ENCODE results near the gene STEAP4.

Gene STEAP4

DNA sequence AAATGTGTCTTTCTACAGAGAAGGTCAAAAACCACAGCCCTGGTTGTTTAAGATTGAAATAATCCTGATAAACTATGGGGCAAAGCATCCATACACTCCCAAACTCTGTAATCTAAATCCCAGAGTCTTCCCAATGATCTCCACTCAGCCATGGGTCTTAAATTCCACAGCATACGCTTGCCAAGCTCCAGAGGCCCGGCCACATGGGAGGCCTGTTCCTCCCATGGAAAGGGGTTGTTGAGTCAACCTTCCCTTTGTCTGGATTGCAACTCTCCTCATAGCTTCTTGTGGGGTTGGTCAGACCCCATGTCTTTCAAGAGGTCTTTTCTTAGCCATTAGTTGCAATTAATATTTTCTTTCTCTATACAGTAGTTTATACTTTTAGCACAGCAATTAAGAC, 718 bp upstream of the STEAP4 start:
- Histone ChIP-seq H3K4me2 (no peak overlapping the region), H3K27ac (no peak overlapping the region), H3K9me3 (replicated peaks in 1 of 11) (peaks cover 0 to 8% (median 0%) of the 10 kb centered on the region in 11 experiments; a peak in 4 of 22 replicates), H3K4me1 (no peaks in the 10 kb centered on the region), H3K36me3 (no peaks in the 10 kb centered on the region), H3K4me3 (no peak overlapping the region), H3K9ac (no peak overlapping the region), H3K27me3 (no peaks in the 10 kb centered on the region), H4K20me1 (no peaks in the 10 kb centered on the region)
- TF ChIP-seq Cebpa-rat (IDR thresholded peaks at IDR 0.05), result no peak

DNA sequence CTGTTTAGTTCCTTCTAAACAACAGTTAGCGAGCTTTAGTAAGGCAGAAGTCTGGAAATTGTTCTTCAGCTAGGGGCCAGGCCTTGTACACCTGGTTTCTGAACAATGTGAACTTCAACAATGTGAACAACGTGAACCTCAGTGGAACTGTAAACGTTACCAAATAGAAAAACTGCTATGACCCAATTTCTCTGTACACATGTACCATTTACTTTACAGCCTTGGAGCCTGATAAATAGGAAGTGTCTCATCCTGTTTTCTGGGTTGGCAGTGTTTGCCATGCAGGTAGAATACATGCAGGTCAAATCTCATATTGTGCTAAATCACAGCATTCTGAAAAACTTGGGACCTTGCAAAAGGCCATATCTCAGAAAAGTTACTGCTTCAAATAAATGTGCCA, 1.6 kb downstream of the STEAP4 start:
- H4K20me1 ChIP-seq, result no peaks in the 10 kb centered on the region
- no peaks in the 10 kb centered on the region for H3K27me3 ChIP-seq
- no peaks in the 10 kb centered on the region for H3K4me1 ChIP-seq
- no peak overlapping the region for H3K4me2 ChIP-seq
- H3K9me3 ChIP-seq (replicated peaks in 1 of 11), result peaks cover 0 to 8% (median 0%) of the 10 kb centered on the region in 11 experiments; a peak in 4 of 22 replicates
- H3K4me3 ChIP-seq, result no peak overlapping the region
- H3K9ac ChIP-seq, result no peak overlapping the region
- no peaks in the 10 kb centered on the region for H3K36me3 ChIP-seq
- TF ChIP-seq Cebpa-rat (IDR thresholded peaks at IDR 0.05), result no peak
- no peak overlapping the region for H3K27ac ChIP-seq

DNA sequence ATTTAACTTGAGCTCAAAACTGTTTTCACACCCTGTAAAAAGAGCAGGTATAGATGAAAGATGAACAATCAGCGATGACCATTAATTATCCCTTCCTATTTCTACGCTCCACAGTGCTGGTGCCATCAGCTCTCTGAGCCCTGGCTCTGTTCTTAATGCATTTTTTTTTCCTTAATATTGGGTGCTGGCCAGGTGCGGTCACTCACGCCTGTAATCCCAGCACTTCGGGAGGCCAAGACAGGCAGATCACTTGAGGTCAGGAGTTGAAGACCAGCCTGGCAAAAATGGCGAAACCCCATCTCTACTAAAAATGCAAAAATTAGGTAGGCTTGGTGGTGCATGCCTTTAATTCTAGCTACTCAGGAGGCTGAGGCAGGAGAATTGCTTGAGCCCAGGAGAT, 4.2 kb downstream of the STEAP4 start:
- Histone ChIP-seq H3K9me3 (replicated peaks in 1 of 11) (peaks cover 0 to 8% (median 0%) of the 10 kb centered on the region in 11 experiments; a peak in 4 of 22 replicates), H3K4me3 (no peak overlapping the region), H3K27me3 (no peaks in the 10 kb centered on the region), H3K27ac (no peak overlapping the region), H3K4me1 (no peaks in the 10 kb centered on the region), H3K4me2 (no peak overlapping the region), H3K36me3 (no peaks in the 10 kb centered on the region), H4K20me1 (no peaks in the 10 kb centered on the region), H3K9ac (no peak overlapping the region)
- no peak for TF ChIP-seq Cebpa-rat (IDR thresholded peaks at IDR 0.05)

DNA sequence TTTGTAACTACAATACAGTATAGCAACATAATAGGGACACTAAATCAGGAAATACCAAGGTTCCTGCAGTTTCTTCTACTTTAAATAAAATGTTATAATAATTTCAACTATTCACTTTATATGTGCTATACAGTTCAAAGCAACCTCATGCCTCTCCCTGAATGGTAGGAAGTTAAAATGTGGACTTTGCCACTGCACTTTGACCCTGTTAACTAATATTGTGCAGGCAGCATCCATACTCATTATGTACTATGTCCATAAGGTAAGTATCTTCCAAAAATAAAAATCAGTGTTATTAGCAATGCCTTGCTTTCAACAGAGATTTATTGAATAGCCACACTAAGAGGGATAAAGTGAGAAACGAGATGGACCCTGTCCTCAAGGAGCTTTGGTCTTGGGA, 4.8 kb downstream of the STEAP4 start:
- Histone ChIP-seq H3K9me3 (replicated peaks in 1 of 11) (peaks cover 0 to 8% (median 0%) of the 10 kb centered on the region in 11 experiments; a peak in 4 of 22 replicates), H3K36me3 (no peaks in the 10 kb centered on the region), H3K9ac (no peak overlapping the region), H3K27me3 (no peaks in the 10 kb centered on the region), H3K27ac (no peak overlapping the region), H4K20me1 (no peaks in the 10 kb centered on the region), H3K4me2 (no peak overlapping the region), H3K4me1 (no peaks in the 10 kb centered on the region), H3K4me3 (no peak overlapping the region)
- no peak for TF ChIP-seq Cebpa-rat (IDR thresholded peaks at IDR 0.05)

DNA sequence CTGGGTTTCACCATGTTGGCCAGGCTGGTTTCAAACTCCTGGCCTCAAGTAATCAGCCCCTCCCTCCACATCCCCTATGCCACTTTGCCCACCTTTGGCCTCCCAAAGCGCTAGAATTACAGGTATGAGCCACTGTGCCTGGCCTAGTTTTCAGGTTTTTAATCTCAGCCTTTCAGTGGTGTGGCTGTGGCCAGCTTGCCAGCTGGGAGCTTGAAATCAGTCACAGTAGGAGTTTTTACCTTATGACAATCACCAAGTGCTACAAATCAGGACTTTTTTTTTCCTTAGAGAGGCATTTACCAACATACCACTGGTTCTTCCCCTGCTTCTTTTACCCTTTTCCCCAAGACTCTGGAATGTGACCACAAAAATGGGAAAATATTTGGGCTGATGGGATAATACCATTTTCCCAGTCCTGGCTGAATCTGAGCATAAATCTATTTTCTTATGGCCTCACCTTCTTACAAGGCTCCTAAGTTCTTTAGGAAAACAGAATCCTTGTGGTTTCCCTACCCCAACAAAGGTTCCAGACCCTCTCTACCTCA, 6.2 kb downstream of the STEAP4 start:
- no peaks in the 10 kb centered on the region for H3K9me3 ChIP-seq (replicated peaks in 1 of 11)
- TF ChIP-seq Cebpa-rat (IDR thresholded peaks at IDR 0.05), result no peak
- no peaks in the 10 kb centered on the region for H3K36me3 ChIP-seq
- H4K20me1 ChIP-seq, result no peaks in the 10 kb centered on the region
- no peak overlapping the region for H3K9ac ChIP-seq
- H3K4me1 ChIP-seq, result no peaks in the 10 kb centered on the region
- no peak overlapping the region for H3K27ac ChIP-seq
- H3K4me3 ChIP-seq, result no peak overlapping the region
- no peaks in the 10 kb centered on the region for H3K27me3 ChIP-seq
- H3K4me2 ChIP-seq, result no peak overlapping the region

DNA sequence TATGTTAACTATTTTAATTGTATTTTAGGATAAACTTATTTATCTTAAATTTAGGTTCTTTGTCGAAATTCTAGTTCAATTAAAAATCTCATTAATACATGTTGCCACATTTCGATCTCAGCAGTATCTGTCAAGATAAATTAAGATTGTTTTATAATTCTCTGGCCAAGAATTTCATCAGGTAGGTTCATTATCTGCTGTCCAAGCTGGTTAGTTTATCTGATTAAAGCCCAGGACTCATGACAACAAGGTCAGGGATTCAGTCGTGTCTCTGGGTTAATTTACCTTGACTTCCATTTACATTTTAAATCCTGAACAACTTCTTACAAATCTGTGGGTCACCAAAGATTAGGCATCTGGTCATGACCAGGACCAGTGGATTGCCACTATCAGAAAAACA, 7.6 kb downstream of the STEAP4 start:
- Histone ChIP-seq H3K4me1 (no peaks in the 10 kb centered on the region), H4K20me1 (no peaks in the 10 kb centered on the region), H3K27me3 (no peaks in the 10 kb centered on the region), H3K4me3 (no peak overlapping the region), H3K36me3 (no peaks in the 10 kb centered on the region), H3K9me3 (replicated peaks in 1 of 11) (no peaks in the 10 kb centered on the region), H3K27ac (no peak overlapping the region), H3K4me2 (no peak overlapping the region), H3K9ac (no peak overlapping the region)
- no peak for TF ChIP-seq Cebpa-rat (IDR thresholded peaks at IDR 0.05)

DNA sequence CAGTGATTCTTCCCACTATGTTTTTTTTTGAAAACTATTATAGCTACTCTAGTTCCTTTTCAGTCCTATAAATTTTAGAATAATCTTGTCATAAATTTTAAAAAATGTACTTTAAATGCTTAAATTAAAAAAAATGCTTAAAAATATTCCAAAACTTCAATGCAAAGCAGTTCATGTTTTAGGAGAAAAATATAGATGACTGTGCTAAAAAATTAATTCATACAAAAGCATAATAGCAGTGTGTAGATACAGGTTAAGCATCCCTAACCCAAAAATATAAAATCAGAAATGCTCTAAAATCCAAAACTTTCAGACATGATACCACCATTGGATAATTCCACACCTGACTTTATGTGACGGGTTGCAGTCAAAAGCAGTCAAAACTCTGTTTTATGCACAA, 12.8 kb downstream of the STEAP4 start:
- Histone ChIP-seq H3K27me3 (no peaks in the 10 kb centered on the region), H3K9ac (no peak overlapping the region), H3K4me3 (no peak overlapping the region), H3K4me1 (peaks cover 0 to 11% (median 8%) of the 10 kb centered on the region in 10 experiments; a peak in 12 of 20 replicates), H3K9me3 (replicated peaks in 1 of 11) (no peaks in the 10 kb centered on the region), H3K4me2 (no peak overlapping the region), H3K36me3 (no peaks in the 10 kb centered on the region), H3K27ac (no peak overlapping the region), H4K20me1 (no peaks in the 10 kb centered on the region)
- TF ChIP-seq Cebpa-rat (IDR thresholded peaks at IDR 0.05), result no peak

DNA sequence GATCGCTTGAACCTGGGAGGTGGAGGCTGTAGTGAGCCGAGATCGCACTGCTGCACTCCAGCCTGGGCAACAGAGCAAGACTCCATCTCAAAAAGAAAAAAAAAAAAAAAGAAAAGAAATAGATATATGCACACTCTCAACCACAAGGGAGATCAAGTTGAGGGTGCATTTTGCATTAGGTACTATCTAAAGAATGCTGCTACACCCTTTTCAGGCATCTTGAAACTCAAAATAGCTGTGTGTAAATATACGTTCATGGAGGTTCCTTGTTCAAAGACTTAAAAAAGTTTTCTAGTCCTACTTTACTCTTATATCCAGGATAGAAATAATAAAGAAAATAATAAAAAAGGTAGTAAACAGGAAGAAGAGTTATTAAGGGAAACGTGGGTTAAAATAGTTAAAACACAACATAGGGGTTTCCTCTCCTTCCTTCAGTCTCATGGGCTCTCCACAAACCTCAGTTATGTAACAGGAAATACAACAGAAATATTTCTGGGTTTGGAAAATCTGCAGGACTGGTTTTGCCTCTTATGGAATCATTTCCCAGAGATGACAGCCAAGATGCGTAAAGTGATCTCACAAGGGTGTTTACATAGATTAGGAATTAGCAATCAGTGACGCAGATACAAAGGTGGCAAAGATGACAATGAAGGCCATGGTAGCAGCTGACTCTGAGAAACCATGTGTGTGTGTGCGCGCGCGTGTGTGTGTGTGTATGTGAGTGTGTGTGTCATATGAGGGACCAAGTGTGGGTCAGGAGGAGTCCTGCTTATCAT, 15.1 kb downstream of the STEAP4 start:
- Histone ChIP-seq H4K20me1 (no peaks in the 10 kb centered on the region), H3K27me3 (no peaks in the 10 kb centered on the region), H3K9me3 (replicated peaks in 1 of 11) (peaks cover 0 to 12% (median 9%) of the 10 kb centered on the region in 11 experiments; a peak in 9 of 22 replicates), H3K4me1 (peaks cover 0 to 11% (median 8%) of the 10 kb centered on the region in 10 experiments; a peak in 12 of 20 replicates), H3K9ac (no peak overlapping the region), H3K4me3 (no peak overlapping the region), H3K4me2 (peak overlapping the region in 10 of 11 experiments; percentile 3 to 58 (median 32); a peak in 13 of 22 replicates), H3K36me3 (no peaks in the 10 kb centered on the region), H3K27ac (no peak overlapping the region)
- TF ChIP-seq Cebpa-rat (IDR thresholded peaks at IDR 0.05), result no peak

DNA sequence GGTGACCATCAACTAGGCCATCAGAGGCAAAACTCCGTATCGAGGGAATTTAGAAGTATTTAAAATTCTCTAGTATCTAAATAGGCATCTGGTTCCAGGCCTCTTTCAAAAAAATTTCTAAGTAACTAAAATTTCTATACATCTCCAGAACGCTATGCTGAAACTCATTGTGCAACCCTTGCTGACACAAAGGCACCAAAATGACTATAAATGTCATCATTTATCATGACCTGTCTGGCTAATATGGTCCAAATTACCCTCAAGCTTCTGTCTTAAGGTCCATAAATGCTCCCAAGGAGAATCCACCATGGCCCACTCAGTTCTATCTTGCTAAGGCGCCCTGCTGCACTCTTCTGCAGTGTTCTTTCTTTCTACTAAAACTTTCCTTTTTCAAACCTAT, 16.2 kb downstream of the STEAP4 start:
- Histone ChIP-seq H3K4me1 (peaks cover 0 to 11% (median 8%) of the 10 kb centered on the region in 10 experiments; a peak in 12 of 20 replicates), H3K9me3 (replicated peaks in 1 of 11) (peaks cover 0 to 13% (median 9%) of the 10 kb centered on the region in 11 experiments; a peak in 9 of 22 replicates), H3K27ac (no peak overlapping the region), H4K20me1 (no peaks in the 10 kb centered on the region), H3K27me3 (no peaks in the 10 kb centered on the region), H3K4me2 (no peak overlapping the region), H3K9ac (no peak overlapping the region), H3K4me3 (no peak overlapping the region), H3K36me3 (no peaks in the 10 kb centered on the region)
- TF ChIP-seq Cebpa-rat (IDR thresholded peaks at IDR 0.05), result no peak

Data from BLaER1 treated with 17β-estradiol and CSF1 and Interleukin-3, amounts not matched to agents 10 nM and 100 nM (cell line).